Lower leg skin (tissue), 3 donors: Measurements from ENCODE around the gene CCDC90B.

Source experiments
- CTCF ChIP-seq, 3 donors: fragments of 450-650 bp; IDR thresholded peaks; one replicate each; pipeline ENCODE4 v1.5.1; 2016; ENCODE audit warnings: antibody characterized with exemption in 3 of 3, mild to moderate bottlenecking in 3 of 3, moderate library complexity in 2 of 3
- POLR2A ChIP-seq, 2 donors: fragments of 450-650 bp; IDR thresholded peaks; one replicate each; pipeline ENCODE4 v1.6.1; 2016 to 2017; ENCODE audit warnings: antibody characterized with exemption in 2 of 2, mild to moderate bottlenecking in 1 of 2, moderate library complexity in 1 of 2

DNA sequence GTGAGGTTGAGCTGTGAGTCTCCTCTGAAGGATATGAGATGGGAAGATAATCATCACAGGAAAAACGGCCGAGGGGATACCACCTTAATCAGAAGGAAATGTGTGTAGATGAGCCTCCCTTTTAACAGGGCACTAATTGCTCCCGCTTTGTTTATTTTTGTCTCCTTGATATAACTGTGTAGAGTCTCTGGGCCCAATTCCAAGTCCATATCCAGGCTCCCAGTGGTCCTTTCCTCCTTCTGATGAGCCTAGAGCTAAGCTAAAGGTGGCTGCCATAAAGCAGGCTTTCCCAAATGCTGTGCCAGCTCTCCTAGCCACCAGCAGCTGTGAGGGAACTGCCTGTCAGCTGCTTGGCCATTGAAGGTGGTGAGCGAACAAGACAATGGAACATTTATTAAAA is 17.1 kb upstream of the CCDC90B start:
- TF ChIP-seq CTCF (IDR thresholded peaks at IDR 0.05), result no peak
- no peak for TF ChIP-seq POLR2A (IDR thresholded peaks at IDR 0.05)
